HepG2 (cell line): ENCODE data around the gene OVCH2. TPM values are rescaled to one million over a fixed set of nuclear protein-coding genes. Genes with fewer than 3 reads are reported as not detected.

Experiments used
- KAT2B ChIP-seq: fragments of 150-350 bp; IDR thresholded peaks from 2 replicates; pipeline ENCODE4 v1.6.1; 2014; ENCODE audit warnings: low read depth, low read length, borderline replicate concordance
- KDM5A ChIP-seq: fragments of 200-600 bp; sonication (generic); IDR thresholded peaks from 2 replicates; pipeline ENCODE4 v1.7.0; 2018; ENCODE audit warnings: antibody characterized with exemption, mild to moderate bottlenecking, low read length, borderline replicate concordance
- KMT2A ChIP-seq: sonication (generic); formaldehyde crosslinking; IDR thresholded peaks from 2 replicates; pipeline ENCODE4 v1.4.0; 2020; ENCODE audit warnings: missing genetic modification reagents
- MED13 ChIP-seq: sonication (generic); formaldehyde crosslinking; IDR thresholded peaks from 2 replicates; pipeline ENCODE4 v1.5.0; 2020; ENCODE audit warnings: missing genetic modification reagents
- MYNN ChIP-seq: sonication (generic); formaldehyde crosslinking; IDR thresholded peaks from 2 replicates; pipeline ENCODE4 v1.4.0; 2020; ENCODE audit warnings: mild to moderate bottlenecking, low read depth, missing genetic modification reagents
- NCOA1 ChIP-seq: sonication (generic); formaldehyde crosslinking; IDR thresholded peaks from 2 replicates; pipeline ENCODE4 v1.9.0; 2021; ENCODE audit warnings: missing genetic modification reagents
- NFIB ChIP-seq: sonication (generic); formaldehyde crosslinking; IDR thresholded peaks from 2 replicates; pipeline ENCODE4 v1.9.0; 2021; ENCODE audit warnings: missing genetic modification reagents, mild to moderate bottlenecking, borderline replicate concordance
- SAFB2 ChIP-seq: sonication (generic); formaldehyde crosslinking; IDR thresholded peaks from 2 replicates; pipeline ENCODE4 v1.5.1; 2020; ENCODE audit warnings: missing genetic modification reagents, low read depth, mild to moderate bottlenecking, borderline replicate concordance
- SMAD1 ChIP-seq: sonication (generic); formaldehyde crosslinking; IDR thresholded peaks from 2 replicates; pipeline ENCODE4 v1.4.0; 2020; ENCODE audit warnings: missing genetic modification reagents, low read depth, mild to moderate bottlenecking, borderline replicate concordance
- ZNF17 ChIP-seq: sonication (generic); formaldehyde crosslinking; IDR thresholded peaks from 2 replicates; pipeline ENCODE4 v1.5.0; 2020; ENCODE audit warnings: mild to moderate bottlenecking, missing genetic modification reagents
- ZNF317 ChIP-seq: sonication (generic); formaldehyde crosslinking; IDR thresholded peaks from 2 replicates; pipeline ENCODE4 v1.5.0; 2020; ENCODE audit warnings: mild to moderate bottlenecking, missing genetic modification reagents
- ZNF496 ChIP-seq: sonication (generic); formaldehyde crosslinking; IDR thresholded peaks from 2 replicates; pipeline ENCODE4 v1.8.1; 2023; ENCODE audit warnings: mild to moderate bottlenecking, moderate library complexity, missing genetic modification reagents; ENCODE audit not compliant: insufficient replicate concordance
- polyA plus RNA-seq, 8 experiments: library from polyadenylated mRNA; depleted of rRNA in 3 of 8; stranded (reverse) in 7 of 8; unstranded in 1 of 8; fragments of >200 nt; fragmentation: Illumina TruSeq in 4 of 8; extraction: Trizol in 4 of 8; gene quantifications; 2 replicates each; pipeline versions ENCODE4 v1.2.1 to v1.2.3, GENCODE V29; 2011 to 2016; ENCODE audit warnings: low read depth in 4 of 8, missing spikeins in 1 of 8, mixed read lengths in 1 of 8; ENCODE audit not compliant: insufficient read depth in 1 of 8
- total RNA-seq, 5 experiments: library from RNA; depleted of rRNA; stranded (reverse); fragments of >200 nt; fragmentation: Illumina TruSeq; extraction: Trizol; gene quantifications; 2 replicates each; pipeline ENCODE4 v1.2.3, GENCODE V29; 2016; ENCODE audit warnings: low read depth in 1 of 5
- TF ChIP-seq, protein P1 (sequence below): sonication (generic); formaldehyde crosslinking; IDR thresholded peaks from 2 replicates; pipeline ENCODE4 v1.5.1; 2020; ENCODE audit warnings: mild to moderate bottlenecking, missing genetic modification reagents
- TF ChIP-seq, protein P2 (sequence below): sonication (generic); formaldehyde crosslinking; IDR thresholded peaks from 2 replicates; pipeline ENCODE4 v1.4.0; 2020; ENCODE audit warnings: missing genetic modification reagents
- TF ChIP-seq, protein P3 (sequence below): sonication (generic); formaldehyde crosslinking; IDR thresholded peaks from 2 replicates; pipeline ENCODE4 v1.5.1; 2020; ENCODE audit warnings: mild to moderate bottlenecking, moderate library complexity, missing genetic modification reagents
- TF ChIP-seq, protein P4 (sequence below): sonication (generic); formaldehyde crosslinking; IDR thresholded peaks from 2 replicates; pipeline ENCODE4 v1.4.0; 2020; ENCODE audit warnings: mild to moderate bottlenecking, missing genetic modification reagents

The OVCH2 gene
- total and polyA plus RNA-seq, 2 of the 13 experiments (the other 11 are each of a cell fraction or from before 2014, with no cell fraction given) = not detected

DNA sequence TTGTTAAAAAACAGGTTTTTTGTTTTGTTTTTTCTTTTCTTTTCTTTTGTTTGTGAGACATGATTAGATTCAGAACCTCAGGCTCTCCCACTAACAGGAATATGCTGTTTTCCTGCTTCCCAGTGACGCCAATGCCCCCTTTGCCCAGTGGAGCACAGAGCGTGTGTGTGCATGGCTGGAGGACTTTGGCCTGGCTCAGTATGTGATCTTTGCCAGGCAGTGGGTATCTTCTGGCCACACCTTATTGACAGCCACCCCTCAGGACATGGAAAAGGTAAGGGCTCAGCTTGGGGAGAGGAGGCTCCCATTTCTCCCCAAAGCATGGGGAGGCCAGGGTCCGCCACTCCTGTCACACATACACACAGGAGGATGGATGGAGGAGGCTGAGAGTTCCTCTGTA is 58.0 kb downstream of the OVCH2 start (continued):
- TF ChIP-seq, protein P1, sequence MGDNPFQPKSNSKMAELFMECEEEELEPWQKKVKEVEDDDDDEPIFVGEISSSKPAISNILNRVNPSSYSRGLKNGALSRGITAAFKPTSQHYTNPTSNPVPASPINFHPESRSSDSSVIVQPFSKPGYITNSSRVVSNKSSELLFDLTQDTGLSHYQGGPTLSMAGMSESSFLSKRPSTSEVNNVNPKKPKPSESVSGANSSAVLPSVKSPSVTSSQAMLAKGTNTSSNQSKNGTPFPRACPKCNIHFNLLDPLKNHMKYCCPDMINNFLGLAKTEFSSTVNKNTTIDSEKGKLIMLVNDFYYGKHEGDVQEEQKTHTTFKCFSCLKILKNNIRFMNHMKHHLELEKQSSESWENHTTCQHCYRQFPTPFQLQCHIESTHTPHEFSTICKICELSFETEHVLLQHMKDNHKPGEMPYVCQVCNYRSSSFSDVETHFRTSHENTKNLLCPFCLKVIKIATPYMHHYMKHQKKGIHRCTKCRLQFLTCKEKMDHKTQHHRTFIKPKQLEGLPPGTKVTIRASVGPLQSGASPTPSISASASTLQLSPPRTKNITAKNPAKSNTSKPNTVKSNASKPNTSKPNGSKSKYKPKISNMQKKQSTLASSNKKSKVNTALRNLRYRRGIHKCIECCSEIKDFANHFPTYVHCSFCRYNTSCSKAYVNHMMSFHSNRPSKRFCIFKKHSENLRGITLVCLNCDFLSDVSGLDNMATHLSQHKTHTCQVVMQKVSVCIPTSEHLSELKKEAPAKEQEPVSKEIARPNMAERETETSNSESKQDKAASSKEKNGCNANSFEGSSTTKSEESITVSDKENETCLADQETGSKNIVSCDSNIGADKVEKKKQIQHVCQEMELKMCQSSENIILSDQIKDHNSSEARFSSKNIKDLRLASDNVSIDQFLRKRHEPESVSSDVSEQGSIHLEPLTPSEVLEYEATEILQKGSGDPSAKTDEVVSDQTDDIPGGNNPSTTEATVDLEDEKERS (CRISPR knock-in tag) = no peak
- TF ChIP-seq SAFB2 (CRISPR knock-in tag) (no peak), SMAD1 (CRISPR knock-in tag) (no peak), NCOA1 (CRISPR knock-in tag) (no peak), MED13 (no peak), KAT2B (no peak), ZNF317 (CRISPR knock-in tag) (no peak), ZNF496 (CRISPR knock-in tag) (no peak), MYNN (CRISPR knock-in tag) (no peak), KMT2A (CRISPR knock-in tag) (no peak), KDM5A (no peak), ZNF17 (CRISPR knock-in tag) (no peak), NFIB (CRISPR knock-in tag) (no peak)
- TF ChIP-seq, protein P2, sequence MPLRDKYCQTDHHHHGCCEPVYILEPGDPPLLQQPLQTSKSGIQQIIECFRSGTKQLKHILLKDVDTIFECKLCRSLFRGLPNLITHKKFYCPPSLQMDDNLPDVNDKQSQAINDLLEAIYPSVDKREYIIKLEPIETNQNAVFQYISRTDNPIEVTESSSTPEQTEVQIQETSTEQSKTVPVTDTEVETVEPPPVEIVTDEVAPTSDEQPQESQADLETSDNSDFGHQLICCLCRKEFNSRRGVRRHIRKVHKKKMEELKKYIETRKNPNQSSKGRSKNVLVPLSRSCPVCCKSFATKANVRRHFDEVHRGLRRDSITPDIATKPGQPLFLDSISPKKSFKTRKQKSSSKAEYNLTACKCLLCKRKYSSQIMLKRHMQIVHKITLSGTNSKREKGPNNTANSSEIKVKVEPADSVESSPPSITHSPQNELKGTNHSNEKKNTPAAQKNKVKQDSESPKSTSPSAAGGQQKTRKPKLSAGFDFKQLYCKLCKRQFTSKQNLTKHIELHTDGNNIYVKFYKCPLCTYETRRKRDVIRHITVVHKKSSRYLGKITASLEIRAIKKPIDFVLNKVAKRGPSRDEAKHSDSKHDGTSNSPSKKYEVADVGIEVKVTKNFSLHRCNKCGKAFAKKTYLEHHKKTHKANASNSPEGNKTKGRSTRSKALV (CRISPR knock-in tag) = no peak
- TF ChIP-seq, protein P3, sequence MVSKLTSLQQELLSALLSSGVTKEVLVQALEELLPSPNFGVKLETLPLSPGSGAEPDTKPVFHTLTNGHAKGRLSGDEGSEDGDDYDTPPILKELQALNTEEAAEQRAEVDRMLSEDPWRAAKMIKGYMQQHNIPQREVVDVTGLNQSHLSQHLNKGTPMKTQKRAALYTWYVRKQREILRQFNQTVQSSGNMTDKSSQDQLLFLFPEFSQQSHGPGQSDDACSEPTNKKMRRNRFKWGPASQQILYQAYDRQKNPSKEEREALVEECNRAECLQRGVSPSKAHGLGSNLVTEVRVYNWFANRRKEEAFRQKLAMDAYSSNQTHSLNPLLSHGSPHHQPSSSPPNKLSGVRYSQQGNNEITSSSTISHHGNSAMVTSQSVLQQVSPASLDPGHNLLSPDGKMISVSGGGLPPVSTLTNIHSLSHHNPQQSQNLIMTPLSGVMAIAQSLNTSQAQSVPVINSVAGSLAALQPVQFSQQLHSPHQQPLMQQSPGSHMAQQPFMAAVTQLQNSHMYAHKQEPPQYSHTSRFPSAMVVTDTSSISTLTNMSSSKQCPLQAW = no peak
- TF ChIP-seq, protein P4, sequence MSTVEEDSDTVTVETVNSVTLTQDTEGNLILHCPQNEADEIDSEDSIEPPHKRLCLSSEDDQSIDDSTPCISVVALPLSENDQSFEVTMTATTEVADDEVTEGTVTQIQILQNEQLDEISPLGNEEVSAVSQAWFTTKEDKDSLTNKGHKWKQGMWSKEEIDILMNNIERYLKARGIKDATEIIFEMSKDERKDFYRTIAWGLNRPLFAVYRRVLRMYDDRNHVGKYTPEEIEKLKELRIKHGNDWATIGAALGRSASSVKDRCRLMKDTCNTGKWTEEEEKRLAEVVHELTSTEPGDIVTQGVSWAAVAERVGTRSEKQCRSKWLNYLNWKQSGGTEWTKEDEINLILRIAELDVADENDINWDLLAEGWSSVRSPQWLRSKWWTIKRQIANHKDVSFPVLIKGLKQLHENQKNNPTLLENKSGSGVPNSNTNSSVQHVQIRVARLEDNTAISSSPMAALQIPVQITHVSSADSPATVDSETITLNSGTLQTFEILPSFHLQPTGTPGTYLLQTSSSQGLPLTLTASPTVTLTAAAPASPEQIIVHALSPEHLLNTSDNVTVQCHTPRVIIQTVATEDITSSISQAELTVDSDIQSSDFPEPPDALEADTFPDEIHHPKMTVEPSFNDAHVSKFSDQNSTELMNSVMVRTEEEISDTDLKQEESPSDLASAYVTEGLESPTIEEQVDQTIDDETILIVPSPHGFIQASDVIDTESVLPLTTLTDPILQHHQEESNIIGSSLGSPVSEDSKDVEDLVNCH (CRISPR knock-in tag) = no peak
- TF ChIP-seq, all 625 proteins: peak for 0
